Aorta (tissue), 5 donors: Measurements from ENCODE around the gene YPEL4. TPM values are rescaled to one million over a fixed set of nuclear protein-coding genes. Genes with fewer than 3 reads are reported as not detected.
"Not testable (repeated sequence)": the region's sequence is repeated elsewhere in the genome, so short reads cannot be mapped to it uniquely, and the experiment has no call there.

Experiments
- ATAC-seq: fragments of 200-7000 bp; cut with Tn5 transposase; one replicate; pipeline ENCODE4 v1.9.1; 2022; ENCODE audit warnings: moderate library complexity; ENCODE audit not compliant: low FRiP score
- DNase-seq, 2 donors: peaks; one replicate each; pipeline ENCODE4 v3.0.0-alpha.2; 2020
- H3K27ac ChIP-seq, 2 donors: one replicate each; pipeline ENCODE4 v1.5.1; 2013; ENCODE audit warnings: low read length in 2 of 2, mild to moderate bottlenecking in 2 of 2, moderate library complexity in 2 of 2, control low read depth in 1 of 2, inconsistent platforms in 1 of 2, low read depth in 1 of 2
- H3K27me3 ChIP-seq, 2 donors: one replicate each; pipeline ENCODE4 v1.6.1; 2013; ENCODE audit warnings: control low read depth in 1 of 2, low read length in 1 of 2, mild to moderate bottlenecking in 1 of 2, moderate library complexity in 1 of 2; ENCODE audit not compliant: insufficient read depth in 2 of 2, control insufficient read depth in 1 of 2
- H3K36me3 ChIP-seq, 2 donors: one replicate each; pipeline ENCODE4 v1.6.1; 2013; ENCODE audit warnings: control low read depth in 1 of 2, low read length in 1 of 2, mild to moderate bottlenecking in 1 of 2; ENCODE audit not compliant: insufficient read depth in 2 of 2, control insufficient read depth in 1 of 2
- H3K4me1 ChIP-seq, 2 donors: one replicate each; pipeline ENCODE4 v1.6.1; 2013; ENCODE audit warnings: low read length in 2 of 2, control low read depth in 1 of 2, mild to moderate bottlenecking in 1 of 2, moderate library complexity in 1 of 2; ENCODE audit not compliant: insufficient read depth in 2 of 2, control insufficient read depth in 1 of 2
- H3K4me3 ChIP-seq, 2 donors: one replicate each; pipeline ENCODE4 v1.5.1; 2013; ENCODE audit warnings: low read length in 2 of 2, control low read depth in 1 of 2, mild to moderate bottlenecking in 1 of 2
- H3K9me3 ChIP-seq: one replicate; pipeline ENCODE4 v1.6.1; 2013; ENCODE audit warnings: mild to moderate bottlenecking, low read length; ENCODE audit not compliant: control insufficient read depth
- WGBS, 2 donors: extraction: QIAGEN DNeasy Blood & Tissue Kit; methylation state at CpG; one replicate each; pipeline ENCODE4 v1.1.7; 2013; 5-methylcytosine and 5-hydroxymethylcytosine counted together
- intact Hi-C, 2 donors: fragments of 100-400 bp; cut with DNase I; formaldehyde crosslinking; loops; one replicate each; pipeline versions ENCODE4 v1.14.2 to v1.15.0; 2022
- polyA plus RNA-seq, 2 donors: library from polyadenylated mRNA; stranded (reverse); fragments of 200-250 nt; gene quantifications; one replicate each; pipeline ENCODE4 v1.2.3, GENCODE V29; 2013
- total RNA-seq, 2 donors: library from RNA; stranded (reverse); fragmentation: NEBNext Ultra II Directional; extraction: Animal tissue kit (Norgen Biotek cat#: 25700); gene quantifications; one replicate each; pipeline ENCODE4 v1.2.1, GENCODE V29; 2021
- donor health status: healthy with polysubstance abuse.
- donor health status: Bipolar disorder and iron deficiency.
- donor health status: DM: no; HTN: no; CAD: no.
- donor health status: DM: no; HTN: no; CAD: no.
- donor health status: DM: yes; HTN: yes; CAD: no.

Gene YPEL4
- total and polyA plus RNA-seq, 4 donors = 0.97 to 6.2 (median 2.4) TPM

- intact Hi-C loops = loop anchor here in 1 of 2 donors (2.0 to 10.0 kb wide), 2 partner anchors 126 to 332 kb away; partner anchors contain the start of genes TIMM10 and TNKS1BP1
- H3K27ac ChIP-seq = no peak overlapping the region
- ATAC-seq (no peak), DNase-seq (no peak)
- H3K9me3 ChIP-seq = no peaks in the 10 kb centered on the region
- WGBS, 2 donors = 17 to 19% methylated on average over 5 of the region's 5 CpGs
- H3K4me3 ChIP-seq = peak overlapping the region; percentile 23 to 44
- H3K36me3 ChIP-seq = peaks cover 0 to 4% of the 10 kb centered on the region in 2 donors
- no peaks in the 10 kb centered on the region for H3K4me1 ChIP-seq
- no peaks in the 10 kb centered on the region for H3K27me3 ChIP-seq
Measured at GRCh38 chr11:57656885-57657193, 7.1 kb upstream of the YPEL4 start.

- DNase-seq (no peak), ATAC-seq (no peak)
- no peak overlapping the region for H3K27ac ChIP-seq
- H3K4me1 ChIP-seq = no peaks in the 10 kb centered on the region
- no peaks in the 10 kb centered on the region for H3K36me3 ChIP-seq
- WGBS, 2 donors = 8 to 19% methylated on average over 3 of the region's 3 CpGs
- no peak overlapping the region for H3K4me3 ChIP-seq
- intact Hi-C loops = loop anchor here in 1 of 2 donors (10.0 kb wide), 1 partner anchor 328 kb away; the partner anchor contains the start of gene TNKS1BP1
- no peaks in the 10 kb centered on the region for H3K9me3 ChIP-seq
- no peaks in the 10 kb centered on the region for H3K27me3 ChIP-seq
Measured at GRCh38 chr11:57653163-57653562, 3.5 kb upstream of the YPEL4 start.

GRCh38 chr11:57652662-57653061 lies 3.0 kb upstream of the YPEL4 start:
- DNase-seq = no peak
- Histone ChIP-seq H3K4me1 (no peaks in the 10 kb centered on the region), H3K27ac (no peak overlapping the region), H3K9me3 (no peaks in the 10 kb centered on the region), H3K4me3 (no peak overlapping the region), H3K36me3 (no peaks in the 10 kb centered on the region), H3K27me3 (no peaks in the 10 kb centered on the region)
- ATAC-seq = no peak
- 51 to 68% methylated on average over 3 of the region's 3 CpGs for WGBS, 2 donors
- intact Hi-C loops = loop anchor here in 1 of 2 donors (10.0 kb wide), 1 partner anchor 328 kb away; the partner anchor contains the start of gene TNKS1BP1

- H3K4me3 ChIP-seq, H3K9me3 ChIP-seq, ATAC-seq, DNase-seq, H3K4me1 ChIP-seq, H3K27ac ChIP-seq, H3K27me3 ChIP-seq, H3K36me3 ChIP-seq: not testable (repeated sequence)
- intact Hi-C loops = loop anchor here in 1 of 2 donors (10.0 kb wide), 1 partner anchor 327 kb away; the partner anchor contains the start of gene TNKS1BP1
- WGBS, 2 donors = 82 to 84% methylated on average over 14 of the region's 14 CpGs
Measured at GRCh38 chr11:57652230-57652629, 2.5 kb upstream of the YPEL4 start.

- Histone ChIP-seq H3K27ac (no peak overlapping the region), H3K36me3 (no peaks in the 10 kb centered on the region), H3K9me3 (no peaks in the 10 kb centered on the region), H3K4me1 (no peaks in the 10 kb centered on the region), H3K4me3 (no peak overlapping the region), H3K27me3 (no peaks in the 10 kb centered on the region)
- no peak for ATAC-seq
- 79 to 84% methylated on average over 7 of the region's 7 CpGs for WGBS, 2 donors
- intact Hi-C loops = loop anchor here in 1 of 2 donors (10.0 kb wide), 1 partner anchor 327 kb away; the partner anchor contains the start of gene TNKS1BP1
- no peak for DNase-seq
Measured at GRCh38 chr11:57651408-57651807, 1.7 kb upstream of the YPEL4 start.

GRCh38 chr11:57650739-57651090 lies 1.0 kb upstream of the YPEL4 start:
- intact Hi-C loops = loop anchor here in 1 of 2 donors (10.0 kb wide), 1 partner anchor 326 kb away; the partner anchor contains the start of gene TNKS1BP1
- DNase-seq (no peak), ATAC-seq (no peak)
- H3K27ac ChIP-seq = no peak overlapping the region
- H3K27me3 ChIP-seq = no peaks in the 10 kb centered on the region
- H3K4me1 ChIP-seq = no peaks in the 10 kb centered on the region
- no peaks in the 10 kb centered on the region for H3K36me3 ChIP-seq
- H3K9me3 ChIP-seq = no peaks in the 10 kb centered on the region
- WGBS, 2 donors = 51 to 53% methylated on average over 5 of the region's 5 CpGs
- no peak overlapping the region for H3K4me3 ChIP-seq

GRCh38 chr11:57648801-57649735 lies 644 bp downstream of the YPEL4 start:
- Histone ChIP-seq H3K4me1 (no peaks in the 10 kb centered on the region), H3K36me3 (no peaks in the 10 kb centered on the region), H3K27ac (no peak overlapping the region), H3K27me3 (no peaks in the 10 kb centered on the region), H3K4me3 (no peak overlapping the region), H3K9me3 (no peaks in the 10 kb centered on the region)
- no peak for ATAC-seq
- WGBS, 2 donors = 1 to 2% methylated on average over 23 of the region's 23 CpGs
- no peak for DNase-seq
- intact Hi-C loops = loop anchor here in 1 of 2 donors (10.0 kb wide), 1 partner anchor 194 kb away; no protein-coding TSS in a partner anchor

- intact Hi-C loops = loop anchor here in 1 of 2 donors (10.0 kb wide), 1 partner anchor 193 kb away; no protein-coding TSS in a partner anchor
- no peaks in the 10 kb centered on the region for H3K4me1 ChIP-seq
- no peak overlapping the region for H3K27ac ChIP-seq
- no peak overlapping the region for H3K4me3 ChIP-seq
- H3K27me3 ChIP-seq = no peaks in the 10 kb centered on the region
- H3K36me3 ChIP-seq = no peaks in the 10 kb centered on the region
- no peak for ATAC-seq
- 4 to 5% methylated on average over 13 of the region's 13 CpGs for WGBS, 2 donors
- no peaks in the 10 kb centered on the region for H3K9me3 ChIP-seq
- no peak for DNase-seq
Measured at GRCh38 chr11:57647960-57648800, 1.5 kb downstream of the YPEL4 start.
